Activated naive CD8-positive, alpha-beta T cell treated with anti-CD3 and anti-CD28 coated beads, Interleukin-2, amount 10 ng/mL, durations not matched to agents 7 days and 5 days (primary cell): ENCODE measurements around the gene SLC4A8. TPM values are rescaled to one million over a fixed set of nuclear protein-coding genes. Genes with fewer than 3 reads are reported as not detected.

Source experiments
- ATAC-seq: fragments of 150-1000 bp; cut with Tn5 transposase; one replicate; pipeline ENCODE4 v1.10.0; 2021; ENCODE audit warnings: low read depth, moderate library complexity
- POLR2A ChIA-PET: fragments of 350-600 bp; sonication (Branson Sonifier 250); formaldehyde crosslinking; loops from one replicate; lab custom pipeline; 2021; ENCODE audit warnings: antibody characterized with exemption; lab: Charles Lee
- DNase-seq: peaks from one replicate; pipeline ENCODE4 v3.0.0; 2021
- H3K27ac Mint-ChIP-seq: one replicate; pipeline ENCODE4 v1.8.0; 2022; ENCODE audit warnings: mild to moderate bottlenecking, mixed read lengths
- H3K27me3 Mint-ChIP-seq: one replicate; pipeline ENCODE4 v1.8.0; 2022; ENCODE audit warnings: mild to moderate bottlenecking, moderate library complexity, mixed read lengths
- H3K36me3 Mint-ChIP-seq: one replicate; pipeline ENCODE4 v1.8.0; 2021; ENCODE audit warnings: mild to moderate bottlenecking, mixed read lengths
- H3K4me1 Mint-ChIP-seq: one replicate; pipeline ENCODE4 v1.8.0; 2021; ENCODE audit warnings: mixed read lengths
- H3K4me3 Mint-ChIP-seq: one replicate; pipeline ENCODE4 v1.8.0; 2022; ENCODE audit warnings: mild to moderate bottlenecking, moderate library complexity, mixed read lengths
- H3K9me3 Mint-ChIP-seq: one replicate; pipeline ENCODE4 v1.8.0; 2021; ENCODE audit warnings: mixed read lengths
- total RNA-seq, 2 experiments: library from RNA; stranded (reverse); gene quantifications; one replicate each; pipeline ENCODE4 v1.2.3, GENCODE V29; 2021

SLC4A8 gene
- total RNA-seq, 2 experiments from 2014 or later, result 6.1 TPM

GRCh38 chr12:51517800-51518199 lies 93.2 kb downstream of the SLC4A8 start:
- no peak overlapping the region for H3K27ac Mint-ChIP-seq
- POLR2A ChIA-PET, result no interaction called here
- no peak for ATAC-seq

GRCh38 chr12:51519755-51520154 lies 95.1 kb downstream of the SLC4A8 start:
- ATAC-seq, result no peak
- H3K36me3 Mint-ChIP-seq, result no peaks in the 10 kb centered on the region
- no peak for DNase-seq
- H3K4me1 Mint-ChIP-seq, result no peaks in the 10 kb centered on the region
- POLR2A ChIA-PET, result no interaction called here
- H3K4me3 Mint-ChIP-seq, result no peak overlapping the region
- no peaks in the 10 kb centered on the region for H3K9me3 Mint-ChIP-seq
- H3K27ac Mint-ChIP-seq, result no peak overlapping the region
- peaks cover 4% of the 10 kb centered on the region for H3K27me3 Mint-ChIP-seq

More at GRCh38 chr12:51517800-51518199, 93.2 kb downstream of the SLC4A8 start:
- Mint-ChIP-seq H3K36me3 (no peaks in the 10 kb centered on the region), H3K9me3 (no peaks in the 10 kb centered on the region), H3K4me3 (no peak overlapping the region), H3K4me1 (peaks cover 2% of the 10 kb centered on the region), H3K27me3 (peaks cover 4% of the 10 kb centered on the region)
- DNase-seq, result no peak

GRCh38 chr12:51520576-51521325 lies 96.1 kb downstream of the SLC4A8 start:
- DNase-seq, result no peak
- Mint-ChIP-seq H3K9me3 (no peaks in the 10 kb centered on the region), H3K27me3 (peaks cover 2% of the 10 kb centered on the region), H3K27ac (no peak overlapping the region), H3K36me3 (no peaks in the 10 kb centered on the region), H3K4me1 (no peaks in the 10 kb centered on the region), H3K4me3 (no peak overlapping the region)
- no peak for ATAC-seq
- POLR2A ChIA-PET, result no interaction called here

- Mint-ChIP-seq H3K27ac (no peak overlapping the region), H3K27me3 (peaks cover 2% of the 10 kb centered on the region), H3K4me3 (no peak overlapping the region), H3K36me3 (no peaks in the 10 kb centered on the region), H3K4me1 (no peaks in the 10 kb centered on the region), H3K9me3 (no peaks in the 10 kb centered on the region)
- ATAC-seq, result no peak
- no peak for DNase-seq
- POLR2A ChIA-PET, result no interaction called here
These were observed 97.1 kb downstream of the SLC4A8 start for GRCh38 chr12:51521554-51522276.

- Mint-ChIP-seq H3K27me3 (no peaks in the 10 kb centered on the region), H3K9me3 (no peaks in the 10 kb centered on the region), H3K4me1 (no peaks in the 10 kb centered on the region), H3K4me3 (no peak overlapping the region), H3K36me3 (no peaks in the 10 kb centered on the region), H3K27ac (no peak overlapping the region)
- ATAC-seq (no peak), DNase-seq (no peak)
- POLR2A ChIA-PET, result no interaction called here
These were observed 98.1 kb downstream of the SLC4A8 start for GRCh38 chr12:51522696-51523095.

GRCh38 chr12:51524386-51524901 lies 99.8 kb downstream of the SLC4A8 start:
- ATAC-seq, result no peak
- Mint-ChIP-seq H3K27me3 (no peaks in the 10 kb centered on the region), H3K36me3 (no peaks in the 10 kb centered on the region), H3K4me3 (no peak overlapping the region), H3K4me1 (no peaks in the 10 kb centered on the region), H3K9me3 (no peaks in the 10 kb centered on the region), H3K27ac (no peak overlapping the region)
- POLR2A ChIA-PET, result no interaction called here
- no peak for DNase-seq

- no peaks in the 10 kb centered on the region for H3K4me1 Mint-ChIP-seq
- H3K36me3 Mint-ChIP-seq, result no peaks in the 10 kb centered on the region
- no peak for DNase-seq
- POLR2A ChIA-PET, result no interaction called here
- no peak overlapping the region for H3K4me3 Mint-ChIP-seq
- H3K27ac Mint-ChIP-seq, result no peak overlapping the region
- peaks cover 4% of the 10 kb centered on the region for H3K27me3 Mint-ChIP-seq
- ATAC-seq, result no peak
- H3K9me3 Mint-ChIP-seq, result no peaks in the 10 kb centered on the region
These were observed 100.9 kb downstream of the SLC4A8 start for GRCh38 chr12:51525518-51525917.

GRCh38 chr12:51527966-51528365 lies 103.3 kb downstream of the SLC4A8 start:
- H3K27ac Mint-ChIP-seq, result no peak overlapping the region
- peaks cover 8% of the 10 kb centered on the region for H3K4me1 Mint-ChIP-seq
- H3K36me3 Mint-ChIP-seq, result no peaks in the 10 kb centered on the region
- peaks cover 10% of the 10 kb centered on the region for H3K27me3 Mint-ChIP-seq
- DNase-seq (no peak), ATAC-seq (no peak)
- H3K4me3 Mint-ChIP-seq, result no peak overlapping the region
- H3K9me3 Mint-ChIP-seq, result no peaks in the 10 kb centered on the region
- POLR2A ChIA-PET, result no interaction called here

- Mint-ChIP-seq H3K4me3 (no peak overlapping the region), H3K4me1 (peaks cover 8% of the 10 kb centered on the region), H3K9me3 (no peaks in the 10 kb centered on the region), H3K36me3 (no peaks in the 10 kb centered on the region), H3K27ac (no peak overlapping the region), H3K27me3 (peaks cover 13% of the 10 kb centered on the region)
- ATAC-seq (no peak), DNase-seq (no peak)
- POLR2A ChIA-PET, result no interaction called here
These were observed 104.4 kb downstream of the SLC4A8 start for GRCh38 chr12:51528852-51529650.

- Mint-ChIP-seq H3K27me3 (peaks cover 13% of the 10 kb centered on the region), H3K4me3 (no peak overlapping the region), H3K27ac (no peak overlapping the region), H3K9me3 (no peaks in the 10 kb centered on the region), H3K36me3 (no peaks in the 10 kb centered on the region), H3K4me1 (peaks cover 8% of the 10 kb centered on the region)
- ATAC-seq, result no peak
- DNase-seq, result no peak
- POLR2A ChIA-PET, result no interaction called here
These were observed 105.0 kb downstream of the SLC4A8 start for GRCh38 chr12:51529651-51529970.

- no peaks in the 10 kb centered on the region for H3K9me3 Mint-ChIP-seq
- H3K27me3 Mint-ChIP-seq, result peaks cover 13% of the 10 kb centered on the region
- H3K4me3 Mint-ChIP-seq, result no peak overlapping the region
- ATAC-seq (no peak), DNase-seq (no peak)
- POLR2A ChIA-PET, result no interaction called here
- no peaks in the 10 kb centered on the region for H3K36me3 Mint-ChIP-seq
- peak overlapping the region; percentile 27 for H3K27ac Mint-ChIP-seq
- H3K4me1 Mint-ChIP-seq, result peaks cover 8% of the 10 kb centered on the region
These were observed 105.6 kb downstream of the SLC4A8 start for GRCh38 chr12:51530208-51530607.

GRCh38 chr12:51531284-51531977 lies 106.8 kb downstream of the SLC4A8 start:
- no peak for DNase-seq
- H3K4me1 Mint-ChIP-seq, result peaks cover 8% of the 10 kb centered on the region
- no peak overlapping the region for H3K4me3 Mint-ChIP-seq
- H3K27me3 Mint-ChIP-seq, result peaks cover 13% of the 10 kb centered on the region
- no peak for ATAC-seq
- peak overlapping the region; percentile 26 for H3K27ac Mint-ChIP-seq
- POLR2A ChIA-PET, result interaction anchor here (0.5 to 1.2 kb wide), 3 partner anchors 104 to 214 kb away, joined by 3 read pairs; no protein-coding TSS in a partner anchor
- no peaks in the 10 kb centered on the region for H3K9me3 Mint-ChIP-seq
- no peaks in the 10 kb centered on the region for H3K36me3 Mint-ChIP-seq
